ENCODE data around the gene TMEM253.

GRCh38 chr14:21101802-21102413 is 1.0 kb downstream of the TMEM253 start:
- no peak for TF ChIP-seq CTCF (IDR thresholded peaks at IDR 0.05)
- no peak for TF ChIP-seq POLR2A (IDR thresholded peaks at IDR 0.05)

Data from vagina (tissue), 2 donors.